Endothelial cell (in vitro differentiated cells): ENCODE measurements around the gene PIAS2. TPM values are rescaled to one million over a fixed set of nuclear protein-coding genes. Genes with fewer than 3 reads are reported as not detected.

Source experiments
- DNase-seq: peaks from one replicate; pipeline ENCODE4 v3.0.0; 2021; ENCODE audit warnings: low spot score
- H3K27ac Mint-ChIP-seq: one replicate; pipeline ENCODE4 v1.8.0; 2021; ENCODE audit warnings: mixed read lengths, inconsistent platforms; ENCODE audit not compliant: unreplicated experiment
- H3K27me3 Mint-ChIP-seq: one replicate; pipeline ENCODE4 v1.8.0; 2021; ENCODE audit warnings: mild to moderate bottlenecking, moderate library complexity, mixed read lengths, inconsistent platforms; ENCODE audit not compliant: unreplicated experiment
- H3K36me3 Mint-ChIP-seq: one replicate; pipeline ENCODE4 v1.8.0; 2021; ENCODE audit warnings: mild to moderate bottlenecking, low read depth, mixed read lengths, inconsistent platforms; ENCODE audit not compliant: unreplicated experiment
- H3K4me1 Mint-ChIP-seq: one replicate; pipeline ENCODE4 v1.8.0; 2021; ENCODE audit warnings: mild to moderate bottlenecking, mixed read lengths, inconsistent platforms; ENCODE audit not compliant: unreplicated experiment
- H3K4me3 Mint-ChIP-seq: one replicate; pipeline ENCODE4 v1.8.0; 2021; ENCODE audit warnings: mild to moderate bottlenecking, mixed read lengths, inconsistent platforms; ENCODE audit not compliant: unreplicated experiment
- H3K9me3 Mint-ChIP-seq: one replicate; pipeline ENCODE4 v1.8.0; 2021; ENCODE audit warnings: mixed read lengths, inconsistent platforms; ENCODE audit not compliant: unreplicated experiment
- CTCF ChIP-seq: fragments of 200-600 bp; sonication (generic); IDR thresholded peaks from one replicate; pipeline ENCODE4 v1.5.0; 2021; ENCODE audit warnings: antibody characterized with exemption; ENCODE audit not compliant: unreplicated experiment
- total RNA-seq: library from RNA; stranded (reverse); fragmentation: NEBNext Ultra II Directional; extraction: Animal tissue kit (Norgen Biotek cat#: 25700); gene quantifications from one replicate; pipeline ENCODE4 v1.2.1, GENCODE V29; 2021; ENCODE audit not compliant: unreplicated experiment

Gene PIAS2
- total RNA-seq, 1 donor from 2014 or later, result 47.5 TPM

- H3K36me3 Mint-ChIP-seq, result peaks cover 29% of the 10 kb centered on the region
- no peak overlapping the region for H3K4me3 Mint-ChIP-seq
- H3K27me3 Mint-ChIP-seq, result peaks cover 2% of the 10 kb centered on the region
- TF ChIP-seq CTCF, result no peak
- H3K27ac Mint-ChIP-seq, result no peak overlapping the region
- peaks cover 6% of the 10 kb centered on the region for H3K9me3 Mint-ChIP-seq
- no peak for DNase-seq
- no peaks in the 10 kb centered on the region for H3K4me1 Mint-ChIP-seq
Measured at GRCh38 chr18:46883180-46883579, 34.1 kb downstream of the PIAS2 start.

- H3K27ac Mint-ChIP-seq, result no peak overlapping the region
- peaks cover 23% of the 10 kb centered on the region for H3K9me3 Mint-ChIP-seq
Measured at GRCh38 chr18:46877329-46877987, 39.8 kb downstream of the PIAS2 start.

GRCh38 chr18:46868169-46868921, 49.0 kb downstream of the PIAS2 start:
- Mint-ChIP-seq H3K4me1 (peaks cover 29% of the 10 kb centered on the region), H3K27me3 (no peaks in the 10 kb centered on the region), H3K36me3 (peaks cover 45% of the 10 kb centered on the region), H3K4me3 (peak overlapping the region; percentile 52), H3K27ac (no peak overlapping the region), H3K9me3 (peaks cover 9% of the 10 kb centered on the region)
- no peak for DNase-seq
- TF ChIP-seq CTCF, result no peak

More at GRCh38 chr18:46877329-46877987, 39.8 kb downstream of the PIAS2 start:
- H3K27me3 Mint-ChIP-seq, result peaks cover 5% of the 10 kb centered on the region
- H3K4me1 Mint-ChIP-seq, result peaks cover 3% of the 10 kb centered on the region
- peak overlapping the region; percentile 12 for H3K4me3 Mint-ChIP-seq
- TF ChIP-seq CTCF, result no peak
- H3K36me3 Mint-ChIP-seq, result peaks cover 63% of the 10 kb centered on the region
- DNase-seq, result no peak

GRCh38 chr18:46867367-46868143, 49.8 kb downstream of the PIAS2 start:
- TF ChIP-seq CTCF, result no peak
- peaks cover 9% of the 10 kb centered on the region for H3K9me3 Mint-ChIP-seq
- no peak for DNase-seq
- peak overlapping the region; percentile 52 for H3K4me3 Mint-ChIP-seq
- no peak overlapping the region for H3K27ac Mint-ChIP-seq
- peaks cover 26% of the 10 kb centered on the region for H3K4me1 Mint-ChIP-seq
- H3K36me3 Mint-ChIP-seq, result peaks cover 39% of the 10 kb centered on the region
- H3K27me3 Mint-ChIP-seq, result no peaks in the 10 kb centered on the region
